Gastrocnemius medialis (tissue), 4 donors: ENCODE measurements around the gene SEMA3G. TPM values are rescaled to one million over a fixed set of nuclear protein-coding genes. Genes with fewer than 3 reads are reported as not detected.

Source experiments
- ATAC-seq, 2 donors: fragments of 150-250 bp; one replicate each; pipeline ENCODE4 v1.9.1; 2016
- DNase-seq, 2 donors: peaks; one replicate each; pipeline ENCODE4 v3.0.0-alpha.2; 2019
- H3K27ac ChIP-seq, 4 donors: fragments of 200-600 bp; sonication (generic); 1 replicate in 1 of 4; 2 replicates in 3 of 4; pipeline ENCODE4 v1.5.1; 2016 to 2018; ENCODE audit warnings: mild to moderate bottlenecking in 2 of 4, moderate library complexity in 1 of 4
- H3K27me3 ChIP-seq, 3 donors: fragments of 200-600 bp; sonication (generic) in 2 of 3; 1 replicate in 1 of 3; 2 replicates in 2 of 3; pipeline versions ENCODE4 v1.5.1 to v1.6.0; 2016 to 2019; ENCODE audit warnings: mild to moderate bottlenecking in 1 of 3, moderate library complexity in 1 of 3
- H3K36me3 ChIP-seq, 2 donors: fragments of 200-600 bp; sonication (generic) in 1 of 2; one replicate each; pipeline ENCODE4 v1.5.1; 2017 to 2018
- H3K4me1 ChIP-seq, 2 donors: fragments of 200-600 bp; sonication (generic) in 1 of 2; one replicate each; pipeline ENCODE4 v1.5.1; 2016 to 2017; ENCODE audit warnings: mild to moderate bottlenecking in 2 of 2
- H3K4me3 ChIP-seq, 4 donors: fragments of 200-600 bp; sonication (generic) in 3 of 4; 1 replicate in 1 of 4; 2 replicates in 3 of 4; pipeline ENCODE4 v1.5.1; 2016 to 2019; ENCODE audit warnings: mild to moderate bottlenecking in 2 of 4
- H3K9me3 ChIP-seq, 3 donors: fragments of 200-600 bp; sonication (generic) in 2 of 3; 1 replicate in 1 of 3; 2 replicates in 2 of 3; pipeline ENCODE4 v1.5.1; 2016 to 2019
- CTCF ChIP-seq, 5 experiments: fragments of 450-650 bp in 3 of 5; fragments of 200-600 bp in 2 of 5; sonication (generic) in 2 of 5; IDR thresholded peaks in 4 of 5; conservative IDR thresholded peaks in 1 of 5; 1 replicate in 4 of 5; 2 replicates in 1 of 5; pipeline ENCODE4 v1.5.1; 2016 to 2019; ENCODE audit warnings: antibody characterized with exemption in 5 of 5, mild to moderate bottlenecking in 3 of 5, moderate library complexity in 3 of 5
- POLR2A ChIP-seq, 2 donors: fragments of 450-650 bp; IDR thresholded peaks; one replicate each; pipeline ENCODE4 v1.6.1; 2017; ENCODE audit warnings: antibody characterized with exemption in 2 of 2, mild to moderate bottlenecking in 2 of 2, moderate library complexity in 2 of 2
- in situ Hi-C, 4 donors: fragments of 200-750 bp; cut with MboI; loops; one replicate each; pipeline versions ENCODE4 v1.15.0 to v1.8.0; 2017; ENCODE audit warnings: low sequenced_read_pairs in 4 of 4
- intact Hi-C: fragments of 100-400 bp; cut with DNase I; formaldehyde crosslinking; loops from one replicate; pipeline ENCODE4 v1.15.1; 2023; ENCODE audit warnings: low total_unique reads
- total RNA-seq, 4 donors: library from RNA; depleted of rRNA; stranded (reverse); fragments of >200 nt; gene quantifications; one replicate each; pipeline versions ENCODE4 v1.1.0 to v1.2.3, GENCODE V29; 2016

Gene SEMA3G
- total RNA-seq, 4 donors from 2014 or later = 3.8 to 20.3 (median 13.1) TPM

GRCh38 chr3:52432225-52432624, 12.7 kb downstream of the SEMA3G start:
- Histone ChIP-seq H3K4me1 (peaks cover 11 to 17% of the 10 kb centered on the region in 2 donors), H3K27ac (peak overlapping the region; percentile 36 to 69 (median 54)), H3K9me3 (no peaks in the 10 kb centered on the region), H3K36me3 (no peaks in the 10 kb centered on the region), H3K27me3 (no peaks in the 10 kb centered on the region), H3K4me3 (no peak overlapping the region)
- intact Hi-C loops (no loop called here), in situ Hi-C loops (no loop called here)
- DNase-seq = no peak
- no peak for ATAC-seq
- no peak for TF ChIP-seq POLR2A (IDR thresholded peaks at IDR 0.05)
- TF ChIP-seq CTCF (IDR thresholded peaks at IDR 0.05 in 4 of 5, conservative IDR thresholded peaks at IDR 0.05 in 1 of 5) = no peak

GRCh38 chr3:52431459-52432223, 13.3 kb downstream of the SEMA3G start:
- Histone ChIP-seq H3K27me3 (no peaks in the 10 kb centered on the region), H3K27ac (peak overlapping the region; percentile 36 to 69 (median 54)), H3K9me3 (no peaks in the 10 kb centered on the region), H3K4me3 (no peak overlapping the region), H3K36me3 (no peaks in the 10 kb centered on the region), H3K4me1 (peaks cover 11 to 17% of the 10 kb centered on the region in 2 donors)
- intact Hi-C loops (no loop called here), in situ Hi-C loops (no loop called here)
- DNase-seq (no peak), ATAC-seq (no peak)
- TF ChIP-seq POLR2A (IDR thresholded peaks at IDR 0.05) (no peak), CTCF (IDR thresholded peaks at IDR 0.05 in 4 of 5, conservative IDR thresholded peaks at IDR 0.05 in 1 of 5) (no peak)

- Histone ChIP-seq H3K27ac (peak overlapping the region; percentile 50 to 69 (median 58)), H3K27me3 (no peaks in the 10 kb centered on the region), H3K4me1 (peaks cover 11 to 17% of the 10 kb centered on the region in 2 donors), H3K4me3 (no peak overlapping the region), H3K9me3 (no peaks in the 10 kb centered on the region), H3K36me3 (no peaks in the 10 kb centered on the region)
- intact Hi-C loops (no loop called here), in situ Hi-C loops (no loop called here)
- ATAC-seq = no peak
- DNase-seq = peak in 1 of 2 donors; percentile 13
- TF ChIP-seq CTCF (IDR thresholded peaks at IDR 0.05 in 4 of 5, conservative IDR thresholded peaks at IDR 0.05 in 1 of 5) = no peak
- TF ChIP-seq POLR2A (IDR thresholded peaks at IDR 0.05) = no peak
Observed at GRCh38 chr3:52430416-52430810, 14.5 kb downstream of the SEMA3G start.

- DNase-seq (no peak), ATAC-seq (peak in 1 of 2 donors; percentile 33)
- Histone ChIP-seq H3K4me1 (peaks cover 11 to 17% of the 10 kb centered on the region in 2 donors), H3K36me3 (no peaks in the 10 kb centered on the region), H3K4me3 (no peak overlapping the region), H3K9me3 (no peaks in the 10 kb centered on the region), H3K27me3 (no peaks in the 10 kb centered on the region), H3K27ac (peak overlapping the region; percentile 50 to 69 (median 58))
- in situ Hi-C loops (no loop called here), intact Hi-C loops (no loop called here)
- TF ChIP-seq CTCF (IDR thresholded peaks at IDR 0.05 in 4 of 5, conservative IDR thresholded peaks at IDR 0.05 in 1 of 5) = no peak
- peak in 1 of 2 donors; percentile 25 for TF ChIP-seq POLR2A (IDR thresholded peaks at IDR 0.05)
Observed at GRCh38 chr3:52429779-52430415, 15.0 kb downstream of the SEMA3G start.
